B cell (primary cell): ENCODE results near the gene C3orf49. TPM values are rescaled to one million over a fixed set of nuclear protein-coding genes. Genes with fewer than 3 reads are reported as not detected.

Experiments
- ATAC-seq: fragments of 200-7000 bp; cut with Tn5 transposase; one replicate; pipeline ENCODE4 v1.10.0; 2021; ENCODE audit warnings: low read depth, mild to moderate bottlenecking, moderate number of reproducible peaks, moderate library complexity
- CTCF ChIA-PET: fragments of 350-600 bp; sonication (Branson Sonifier 250); formaldehyde crosslinking; loops from one replicate; lab custom pipeline; 2021; ENCODE audit warnings: antibody characterized with exemption, inconsistent platforms; lab: Charles Lee
- POLR2A ChIA-PET: fragments of 350-600 bp; sonication (Branson Sonifier 250); formaldehyde crosslinking; loops from one replicate; lab custom pipeline; 2021; ENCODE audit warnings: antibody characterized with exemption; lab: Charles Lee
- DNase-seq: peaks from one replicate; pipeline ENCODE4 v3.0.0; 2013
- H2AFZ ChIP-seq: 2 replicates; pipeline ENCODE4 v1.6.1; 2012; ENCODE audit warnings: mild to moderate bottlenecking, low read depth, low read length; ENCODE audit not compliant: insufficient read depth, poor library complexity, severe bottlenecking
- H3K27ac ChIP-seq, 2 donors: 1 replicate in 1 of 2; 2 replicates in 1 of 2; pipeline ENCODE4 v1.5.1; 2012 to 2013; ENCODE audit warnings: low read length in 2 of 2, mild to moderate bottlenecking in 2 of 2, moderate library complexity in 1 of 2
- H3K27me3 ChIP-seq, 4 experiments: fragments of 200-600 bp in 1 of 4; sonication (generic) in 1 of 4; replicated peaks in 1 of 4; 1 replicate in 2 of 4; 2 replicates in 2 of 4; pipeline versions ENCODE4 v1.6.1 to v1.7.0; 2013 to 2016; ENCODE audit warnings: low read length in 3 of 4, mild to moderate bottlenecking in 2 of 4, mixed read lengths in 1 of 4, moderate library complexity in 1 of 4; ENCODE audit not compliant: insufficient read depth in 4 of 4, control insufficient read depth in 3 of 4; ENCODE audit errors: control extremely low read depth in 1 of 4
- H3K36me3 ChIP-seq, 2 experiments: replicated peaks in 1 of 2; 1 replicate in 1 of 2; 2 replicates in 1 of 2; pipeline versions ENCODE4 v1.6.1 to v1.7.1; 2013; ENCODE audit warnings: low read length in 1 of 2; ENCODE audit not compliant: insufficient read depth in 2 of 2, control insufficient read depth in 1 of 2; ENCODE audit errors: control extremely low read depth in 1 of 2, extremely low read depth in 1 of 2
- H3K4me1 ChIP-seq, 2 donors: fragments of 200-600 bp in 1 of 2; sonication (generic) in 1 of 2; 1 replicate in 1 of 2; 2 replicates in 1 of 2; pipeline versions ENCODE4 v1.5.1 to v1.6.1; 2013 to 2017; ENCODE audit warnings: low read length in 2 of 2; ENCODE audit not compliant: control insufficient read depth in 2 of 2, insufficient read depth in 2 of 2
- H3K4me2 ChIP-seq: replicated peaks from 2 replicates; pipeline ENCODE3; 2012; ENCODE audit warnings: mild to moderate bottlenecking, low read depth, low read length; ENCODE audit not compliant: poor library complexity, severe bottlenecking
- H3K4me3 ChIP-seq, 5 experiments: fragments of 200-600 bp in 1 of 5; sonication (generic) in 1 of 5; 1 replicate in 3 of 5; 2 replicates in 2 of 5; pipeline versions ENCODE4 v1.5.1 to v1.7.0; 2011 to 2016; ENCODE audit warnings: low read length in 4 of 5, mild to moderate bottlenecking in 4 of 5, low read depth in 2 of 5, control low read depth in 1 of 5, moderate library complexity in 1 of 5; ENCODE audit not compliant: insufficient read depth in 1 of 5; ENCODE audit errors: control extremely low read depth in 1 of 5, extremely low read depth in 1 of 5
- H3K79me2 ChIP-seq: fragments of 200-600 bp; sonication (generic); one replicate; pipeline ENCODE4 v1.6.0; 2016; ENCODE audit warnings: low read length; ENCODE audit not compliant: control insufficient read depth, insufficient read depth
- H3K9ac ChIP-seq: fragments of 200-600 bp; sonication (generic); 2 replicates; pipeline ENCODE4 v1.6.1; 2017; ENCODE audit warnings: mild to moderate bottlenecking, low read length, moderate library complexity
- H3K9me3 ChIP-seq, 3 donors: one replicate each; pipeline versions ENCODE4 v1.6.1 to v1.7.1; 2013; ENCODE audit warnings: low read length in 2 of 3; ENCODE audit not compliant: control insufficient read depth in 2 of 3, insufficient read depth in 1 of 3; ENCODE audit errors: control extremely low read depth in 1 of 3
- H4K20me1 ChIP-seq: 2 replicates; pipeline ENCODE4 v1.6.0; 2012; ENCODE audit warnings: mild to moderate bottlenecking, low read length; ENCODE audit not compliant: insufficient read depth, control insufficient read depth, poor library complexity, severe bottlenecking
- H3K27ac Mint-ChIP-seq: one replicate; pipeline ENCODE4 v1.8.0; 2021; ENCODE audit warnings: mixed read lengths
- H3K27me3 Mint-ChIP-seq: one replicate; pipeline ENCODE4 v1.8.0; 2021; ENCODE audit warnings: mixed read lengths
- H3K4me1 Mint-ChIP-seq: one replicate; pipeline ENCODE4 v1.8.0; 2021; ENCODE audit warnings: mixed read lengths
- H3K4me3 Mint-ChIP-seq: one replicate; pipeline ENCODE4 v1.8.0; 2021; ENCODE audit warnings: mixed read lengths
- H3K9me3 Mint-ChIP-seq: one replicate; pipeline ENCODE4 v1.8.0; 2022; ENCODE audit warnings: mixed read lengths; ENCODE audit not compliant: insufficient read depth
- EZH2 ChIP-seq: IDR thresholded peaks from 2 replicates; pipeline ENCODE4 v1.6.1; 2012; ENCODE audit warnings: borderline replicate concordance, low read depth, mild to moderate bottlenecking, moderate library complexity, low read length; ENCODE audit not compliant: insufficient read depth, poor library complexity, severe bottlenecking
- WGBS: methylation state at CpG from one replicate; pipeline ENCODE4 v1.1.5; 2013; ENCODE audit warnings: missing lambda C conversion rate; ENCODE audit not compliant: insufficient coverage; 5-methylcytosine and 5-hydroxymethylcytosine counted together
- intact Hi-C: fragments of 100-400 bp; cut with micrococcal nuclease; formaldehyde crosslinking; loops from one replicate; pipeline ENCODE4 v1.10.0; 2022
- polyA plus RNA-seq: library from polyadenylated mRNA; depleted of rRNA; stranded (reverse); fragments of >200 nt; gene quantifications from 2 replicates; pipeline ENCODE4 v1.2.3, GENCODE V29; 2012
- total RNA-seq, 2 donors: library from RNA; stranded (reverse); fragments of 120-200 nt in 1 of 2; gene quantifications; 1 replicate in 1 of 2; 2 replicates in 1 of 2; pipeline versions ENCODE4 v1.2.3 to v1.2.4, GENCODE V29; 2013 to 2022
- TF ChIP-seq, protein P1 (sequence below): fragments of 200-600 bp; IDR thresholded peaks from one replicate; pipeline ENCODE4 v1.8.0; 2022; ENCODE audit warnings: antibody characterized with exemption, mild to moderate bottlenecking

C3orf49 gene
- total and polyA plus RNA-seq, 2 donors (not counting 1 experiment from before 2014, with no cell fraction given), result not detected

GRCh38 chr3:63845215-63845614, 26.1 kb downstream of the C3orf49 start:
- CTCF ChIA-PET, result no interaction called here
- TF ChIP-seq, protein P1, sequence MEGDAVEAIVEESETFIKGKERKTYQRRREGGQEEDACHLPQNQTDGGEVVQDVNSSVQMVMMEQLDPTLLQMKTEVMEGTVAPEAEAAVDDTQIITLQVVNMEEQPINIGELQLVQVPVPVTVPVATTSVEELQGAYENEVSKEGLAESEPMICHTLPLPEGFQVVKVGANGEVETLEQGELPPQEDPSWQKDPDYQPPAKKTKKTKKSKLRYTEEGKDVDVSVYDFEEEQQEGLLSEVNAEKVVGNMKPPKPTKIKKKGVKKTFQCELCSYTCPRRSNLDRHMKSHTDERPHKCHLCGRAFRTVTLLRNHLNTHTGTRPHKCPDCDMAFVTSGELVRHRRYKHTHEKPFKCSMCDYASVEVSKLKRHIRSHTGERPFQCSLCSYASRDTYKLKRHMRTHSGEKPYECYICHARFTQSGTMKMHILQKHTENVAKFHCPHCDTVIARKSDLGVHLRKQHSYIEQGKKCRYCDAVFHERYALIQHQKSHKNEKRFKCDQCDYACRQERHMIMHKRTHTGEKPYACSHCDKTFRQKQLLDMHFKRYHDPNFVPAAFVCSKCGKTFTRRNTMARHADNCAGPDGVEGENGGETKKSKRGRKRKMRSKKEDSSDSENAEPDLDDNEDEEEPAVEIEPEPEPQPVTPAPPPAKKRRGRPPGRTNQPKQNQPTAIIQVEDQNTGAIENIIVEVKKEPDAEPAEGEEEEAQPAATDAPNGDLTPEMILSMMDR, result no peak
- H3K4me1 ChIP-seq, result no peaks in the 10 kb centered on the region
- 97% methylated on average over 4 of the region's 4 CpGs for WGBS
- no peaks in the 10 kb centered on the region for H4K20me1 ChIP-seq
- ATAC-seq (no peak), DNase-seq (no peak)
- H3K9me3 ChIP-seq, result peaks cover 0 to 5% (median 2%) of the 10 kb centered on the region in 3 donors
- no peak overlapping the region for H3K4me3 Mint-ChIP-seq
- no peak overlapping the region for H3K9ac ChIP-seq
- peaks cover 2% of the 10 kb centered on the region for H3K9me3 Mint-ChIP-seq
- POLR2A ChIA-PET, result no interaction called here
- no peak overlapping the region for H2AFZ ChIP-seq
- H3K36me3 ChIP-seq, result peaks cover 0 to 4% of the 10 kb centered on the region in 2 experiments
- H3K27ac Mint-ChIP-seq, result no peak overlapping the region
- H3K4me3 ChIP-seq, result no peak overlapping the region
- H3K4me2 ChIP-seq, result no peak overlapping the region
- no peaks in the 10 kb centered on the region for H3K4me1 Mint-ChIP-seq
- H3K27ac ChIP-seq, result no peak overlapping the region
- H3K79me2 ChIP-seq, result peaks cover 32% of the 10 kb centered on the region
- intact Hi-C loops, result no loop called here
- H3K27me3 ChIP-seq, result no peaks in the 10 kb centered on the region
- H3K27me3 Mint-ChIP-seq, result no peaks in the 10 kb centered on the region

GRCh38 chr3:63847718-63848450, 28.8 kb downstream of the C3orf49 start:
- Histone ChIP-seq H3K27me3 (no peaks in the 10 kb centered on the region), H3K9me3 (peaks cover 0 to 2% (median 0%) of the 10 kb centered on the region in 3 donors), H3K4me2 (no peak overlapping the region), H4K20me1 (no peaks in the 10 kb centered on the region), H2AFZ (no peak overlapping the region), H3K36me3 (peaks cover 0 to 4% of the 10 kb centered on the region in 2 experiments), H3K4me1 (no peaks in the 10 kb centered on the region), H3K9ac (no peak overlapping the region), H3K27ac (no peak overlapping the region), H3K4me3 (no peak overlapping the region), H3K79me2 (peaks cover 45% of the 10 kb centered on the region)
- 100% methylated on average over 1 of the region's 1 CpG for WGBS
- Mint-ChIP-seq H3K27me3 (no peaks in the 10 kb centered on the region), H3K4me1 (no peaks in the 10 kb centered on the region), H3K27ac (no peak overlapping the region), H3K9me3 (no peaks in the 10 kb centered on the region), H3K4me3 (no peak overlapping the region)
- DNase-seq (no peak), ATAC-seq (no peak)
- CTCF ChIA-PET, result no interaction called here
- POLR2A ChIA-PET, result no interaction called here
- intact Hi-C loops, result no loop called here
- TF ChIP-seq EZH2, result no peak
- TF ChIP-seq, protein P1, result no peak
